Measurements from ENCODE around the gene HOXB2.
"Not testable (repeated sequence)": the region's sequence is repeated elsewhere in the genome, so short reads cannot be mapped to it uniquely, and the experiment has no call there.

HOXB2 gene

DNA sequence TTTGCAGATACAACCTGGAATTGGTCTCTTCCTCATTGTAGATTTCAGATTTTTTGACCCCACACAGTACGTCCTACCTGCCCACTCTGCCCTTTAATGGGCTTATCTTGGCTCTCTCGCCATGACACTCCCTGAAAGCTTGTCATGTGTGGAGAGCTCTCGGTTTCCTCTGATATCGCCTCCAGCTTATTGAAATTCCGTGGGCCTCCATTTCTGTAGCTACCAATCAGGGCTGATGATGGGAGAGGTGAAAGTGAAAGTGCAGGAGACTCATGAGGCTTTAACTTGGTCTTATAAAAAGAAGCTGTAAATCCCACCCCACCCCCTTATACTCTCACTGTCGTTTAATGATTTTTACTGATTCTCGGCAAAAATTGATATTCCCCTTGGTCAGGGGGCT lies 31.8 kb downstream of the HOXB2 start:
- no peak for DNase-seq

DNA sequence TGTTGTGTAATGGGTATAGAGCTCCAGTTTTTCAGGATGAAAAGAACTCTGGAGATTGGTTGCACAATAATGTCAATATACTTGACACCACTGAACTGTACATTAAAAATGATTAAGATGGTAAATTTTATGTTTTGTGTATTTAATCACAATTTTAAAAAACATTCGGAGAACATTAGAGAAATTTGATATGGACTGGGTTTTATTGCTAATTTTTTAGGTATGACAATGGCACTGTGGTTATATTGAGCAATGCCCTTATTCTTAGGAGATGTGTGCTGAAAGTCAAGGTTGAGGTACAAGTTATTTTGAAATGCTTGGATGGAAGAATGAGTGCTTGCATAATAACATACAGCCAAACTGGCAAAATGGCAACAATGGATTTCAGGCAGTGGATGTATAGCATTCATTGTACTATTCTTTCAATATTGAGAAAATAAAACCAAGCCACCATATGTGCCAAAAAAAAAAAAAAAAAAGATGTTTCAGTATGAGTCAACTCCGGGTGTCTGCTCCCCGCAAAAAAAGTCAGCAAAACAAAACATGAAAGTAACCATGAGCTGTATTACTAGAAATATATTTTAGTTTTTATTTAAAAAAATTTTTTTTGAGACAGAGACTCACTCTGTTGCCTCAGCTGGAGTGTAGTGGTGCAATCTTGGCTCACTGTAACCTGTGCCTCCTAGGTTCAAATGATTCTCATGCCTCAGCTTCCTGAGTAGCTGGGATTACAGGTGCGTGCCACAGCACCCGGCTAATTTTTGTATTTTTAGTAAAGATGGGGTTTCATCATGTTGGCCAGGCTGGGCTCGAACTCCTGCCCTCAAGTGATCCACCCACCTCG lies 33.9 kb downstream of the HOXB2 start:
- DNase-seq: no peak

DNA sequence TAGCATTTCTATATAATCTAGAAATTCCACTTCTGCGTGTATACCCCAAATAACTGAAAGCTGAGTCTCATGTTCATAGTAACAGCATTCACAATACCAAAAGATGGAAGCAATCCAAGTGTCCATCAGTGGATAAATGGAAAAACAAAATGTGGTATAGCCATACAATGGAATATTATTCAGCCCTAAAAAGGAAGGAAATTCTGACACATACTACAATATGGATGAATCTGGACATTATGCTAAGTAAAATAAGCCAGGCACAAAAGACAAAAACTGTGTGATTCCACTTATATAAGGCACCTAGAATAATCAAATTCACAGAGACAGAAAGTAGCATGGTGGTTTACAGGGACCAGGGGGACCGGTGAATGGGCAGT lies 34.5 kb downstream of the HOXB2 start:
- DNase-seq: no peak

DNA sequence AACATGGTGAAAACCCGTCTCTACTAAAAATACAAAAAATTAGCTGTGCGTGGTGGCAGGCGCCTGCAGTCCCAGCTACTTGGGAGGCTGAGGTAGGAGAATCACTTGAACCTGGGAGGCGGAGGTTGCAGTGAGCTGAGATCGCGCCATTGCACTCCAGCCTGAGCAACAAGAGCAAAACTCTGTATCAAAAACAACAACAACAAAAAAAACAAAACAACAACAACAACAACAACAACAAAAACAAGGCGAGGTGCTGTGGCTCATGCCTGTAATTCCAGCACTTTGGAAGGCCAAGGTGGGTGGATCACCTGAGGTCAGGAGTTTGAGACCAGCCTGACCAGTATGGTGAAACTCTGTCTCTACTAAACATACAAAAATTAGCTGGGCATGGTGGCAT lies 35.2 kb downstream of the HOXB2 start:
- DNase-seq: not testable (repeated sequence)

DNA sequence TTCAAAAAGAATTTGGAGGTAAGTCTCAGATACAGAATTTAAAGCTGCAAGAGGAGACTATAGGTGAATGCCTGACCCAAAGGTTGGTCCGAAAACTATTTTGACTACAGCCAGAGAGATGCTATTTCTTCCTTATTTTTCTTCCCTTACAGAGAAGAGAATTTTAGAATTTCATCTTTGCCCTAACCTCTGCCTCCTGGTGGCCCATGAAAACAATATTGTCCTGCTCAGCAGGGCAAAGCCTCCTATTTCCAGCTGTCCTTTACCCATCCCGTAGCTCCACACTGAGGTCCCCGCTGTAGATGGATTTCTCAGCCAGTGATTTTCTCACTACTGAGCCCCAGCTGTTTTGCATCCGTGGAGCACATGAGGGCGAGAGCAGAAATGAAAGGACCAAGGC lies 38.7 kb downstream of the HOXB2 start:
- DNase-seq: no peak

DNA sequence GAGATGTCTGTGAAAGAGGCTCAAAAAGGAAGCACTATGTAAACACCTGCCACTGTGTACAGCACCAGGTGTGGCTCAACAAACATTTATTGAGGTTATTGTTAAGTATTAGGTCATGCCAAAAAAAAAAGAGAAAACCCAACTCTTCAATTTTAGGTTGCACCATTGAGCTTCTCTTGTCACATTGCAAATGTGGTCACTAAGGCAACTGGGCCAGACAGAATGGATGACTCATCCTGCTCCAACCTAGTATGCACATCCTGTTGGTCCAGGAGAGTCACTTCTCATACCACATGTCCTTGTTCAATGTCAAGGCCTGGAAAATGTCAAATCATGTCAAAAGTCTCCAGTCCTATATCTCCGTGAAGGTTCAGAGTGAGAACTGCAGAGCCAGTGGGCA lies 39.1 kb downstream of the HOXB2 start:
- no peak for DNase-seq

DNA sequence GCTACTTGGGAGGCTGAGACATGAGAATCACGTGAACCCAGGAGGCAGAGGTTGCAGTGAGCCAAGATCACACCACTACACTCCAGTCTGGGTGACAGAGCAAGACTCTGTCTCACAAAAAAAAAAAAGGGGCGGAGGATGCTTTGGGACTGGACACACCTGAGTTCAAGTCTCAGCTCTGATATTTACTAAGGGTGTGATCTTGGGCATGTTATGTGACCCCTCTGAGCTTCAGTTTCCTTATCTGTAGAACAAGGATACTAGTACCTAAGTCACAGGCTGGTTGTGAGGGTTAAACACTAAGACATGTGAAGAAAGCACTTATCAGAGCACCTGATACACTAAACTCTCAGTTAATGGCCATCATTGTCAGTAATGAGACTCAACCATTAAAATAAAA lies 40.0 kb downstream of the HOXB2 start:
- DNase-seq: no peak

DNA sequence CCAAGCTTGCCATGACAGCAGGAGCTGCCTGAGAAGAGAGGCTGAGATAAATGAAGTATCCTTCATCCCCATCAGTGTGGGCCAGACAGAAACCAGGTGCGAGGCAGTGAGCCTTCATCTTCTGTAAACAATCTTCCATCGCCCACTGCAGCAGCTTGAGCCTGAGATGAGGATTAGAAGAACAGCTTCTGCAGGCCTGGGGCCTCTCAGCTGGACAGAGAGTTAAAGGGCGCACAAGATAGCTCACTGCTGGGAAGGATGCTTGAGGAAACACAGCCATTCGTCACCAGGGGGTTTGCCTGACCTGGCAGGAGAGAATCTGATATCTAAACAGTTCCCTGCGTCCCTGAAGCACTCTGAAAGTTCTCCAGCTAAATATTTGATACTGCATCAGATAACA lies 41.2 kb downstream of the HOXB2 start:
- DNase-seq: no peak

DNA sequence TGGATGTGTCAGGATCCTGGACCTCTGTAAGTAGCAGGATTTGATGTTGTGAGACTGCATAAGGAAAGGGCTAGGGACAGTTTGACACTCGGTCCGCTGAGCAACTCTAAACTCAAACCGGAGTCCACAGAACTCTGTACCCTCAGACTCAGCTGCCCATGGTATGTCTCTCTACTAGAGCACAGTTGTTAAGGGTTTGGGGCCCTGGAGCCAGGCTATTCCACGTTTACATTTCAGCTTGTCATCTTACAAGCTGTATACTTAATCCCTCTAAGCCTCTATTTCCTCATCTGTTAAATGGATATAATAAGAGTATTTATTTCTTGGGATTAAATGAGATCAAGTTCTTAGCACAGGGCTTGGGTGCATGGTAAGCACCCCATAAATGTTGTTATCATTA lies 42.0 kb downstream of the HOXB2 start:
- no peak for DNase-seq

DNA sequence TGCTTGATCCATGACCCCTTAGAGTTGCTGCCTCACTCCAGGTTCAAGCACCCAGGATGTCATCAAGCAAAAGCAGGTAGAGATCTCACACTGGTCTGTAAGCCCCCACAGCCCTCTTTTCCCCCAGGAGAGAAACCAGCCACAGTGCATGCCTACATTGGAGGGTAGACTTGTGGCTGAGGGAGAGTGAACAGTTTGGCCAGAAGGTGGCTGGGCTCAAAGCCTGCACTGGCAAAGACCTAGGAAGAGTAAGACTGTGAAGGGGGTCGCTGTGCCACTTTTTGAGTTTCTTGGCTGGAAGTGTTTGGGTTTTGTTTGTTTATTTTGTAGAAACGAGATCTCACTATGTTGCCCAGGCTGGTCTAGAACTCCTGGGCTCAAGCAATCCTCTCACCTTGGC lies 42.6 kb downstream of the HOXB2 start:
- no peak for DNase-seq

DNA sequence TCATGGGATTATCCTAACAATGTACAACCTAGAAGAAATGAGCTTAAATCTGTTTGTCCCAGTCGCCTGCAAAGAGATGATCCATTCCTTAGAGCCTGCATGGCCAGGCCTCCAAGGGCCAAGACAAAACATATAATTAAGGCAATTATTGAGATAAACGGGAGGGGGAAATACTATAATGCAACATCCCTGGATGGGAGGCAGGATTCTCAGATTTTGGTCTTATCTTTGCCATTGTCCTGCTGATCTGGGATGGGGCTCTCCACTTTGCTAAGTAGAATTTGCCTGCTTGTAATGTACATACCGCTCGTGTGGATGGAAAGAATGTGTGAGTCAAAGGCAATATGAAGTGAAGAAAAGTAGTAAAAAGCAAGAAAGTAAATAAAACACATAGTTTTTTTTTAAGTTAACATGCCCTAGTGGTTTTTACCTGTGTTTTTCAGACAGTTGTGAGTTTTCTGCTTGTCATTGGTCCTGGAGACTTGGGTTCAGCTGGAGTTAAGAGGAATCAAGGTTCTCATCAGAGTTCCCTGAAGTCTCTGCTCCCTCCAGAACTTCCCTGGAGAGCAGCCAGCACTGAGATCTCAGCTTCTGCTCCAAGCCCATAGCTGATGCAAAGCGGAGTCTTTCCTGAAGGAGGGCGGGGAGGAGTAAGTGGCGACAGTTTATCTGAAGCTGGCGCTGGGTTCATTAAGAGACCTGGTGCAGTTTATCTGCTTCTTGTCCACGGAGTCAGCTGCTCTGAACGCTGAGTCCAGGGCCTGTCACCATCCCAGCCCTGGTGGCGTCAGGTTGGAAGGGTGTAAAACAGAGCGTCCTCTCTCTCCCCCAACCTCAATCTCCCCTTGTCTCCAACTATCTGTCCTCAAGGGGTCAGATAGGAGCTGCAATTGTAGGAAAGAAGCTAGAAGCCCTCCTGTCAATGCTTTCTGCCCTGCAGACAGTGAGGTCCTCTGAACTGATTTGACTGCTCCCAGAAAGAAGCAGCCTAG lies 44.2 kb downstream of the HOXB2 start:
- DNase-seq: no peak

DNA sequence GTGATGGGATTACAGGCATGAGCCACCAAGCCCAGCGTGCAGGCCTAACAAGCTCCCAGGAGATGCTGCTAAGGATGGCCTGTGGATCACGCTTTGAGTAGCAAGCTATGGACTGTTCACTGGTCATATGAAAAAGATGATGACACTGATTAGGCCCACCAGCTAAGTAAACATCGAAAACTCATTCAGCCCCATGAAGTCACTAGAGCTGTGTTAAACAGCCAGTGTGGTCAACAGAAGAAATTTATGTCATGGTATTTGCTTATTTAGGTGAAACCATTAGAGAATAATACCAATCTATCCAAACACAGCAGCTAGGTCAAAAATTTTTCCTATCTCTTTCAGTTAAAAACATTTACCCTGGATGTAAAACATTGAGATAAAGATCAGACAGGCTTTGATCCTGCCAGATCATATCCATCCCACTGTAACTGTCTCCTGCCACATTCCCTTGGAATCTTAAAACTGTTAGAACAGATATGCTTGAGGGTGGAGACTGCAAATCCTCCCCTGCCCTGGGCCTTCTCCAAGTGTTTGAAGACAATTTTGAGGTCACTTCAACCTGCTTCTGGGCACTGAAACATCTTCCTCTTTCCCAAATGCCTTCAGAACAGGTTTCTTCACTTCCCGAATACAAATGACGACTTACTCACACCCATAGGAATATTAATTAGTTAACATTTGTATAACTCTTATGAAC lies 45.0 kb downstream of the HOXB2 start:
- no peak for DNase-seq

DNA sequence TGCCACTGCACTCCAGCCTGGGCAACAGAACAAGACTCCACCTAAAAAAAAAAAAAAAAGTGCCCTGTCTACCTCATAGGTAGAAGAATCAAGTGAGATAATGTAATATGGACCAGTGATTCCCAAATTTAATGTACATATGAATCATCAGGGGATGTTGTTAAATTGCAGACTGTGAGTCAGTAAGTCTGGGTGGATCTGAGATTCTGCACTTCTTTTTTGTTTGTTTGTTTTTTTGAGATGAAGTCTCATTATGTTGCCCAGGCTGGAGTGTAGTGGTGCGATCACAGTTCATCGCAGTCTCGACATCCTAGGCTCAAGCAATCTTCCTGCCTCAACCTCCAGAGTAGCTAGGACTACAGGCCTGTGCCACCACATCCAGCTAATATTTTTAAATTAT lies 45.7 kb downstream of the HOXB2 start:
- no peak for DNase-seq

DNA sequence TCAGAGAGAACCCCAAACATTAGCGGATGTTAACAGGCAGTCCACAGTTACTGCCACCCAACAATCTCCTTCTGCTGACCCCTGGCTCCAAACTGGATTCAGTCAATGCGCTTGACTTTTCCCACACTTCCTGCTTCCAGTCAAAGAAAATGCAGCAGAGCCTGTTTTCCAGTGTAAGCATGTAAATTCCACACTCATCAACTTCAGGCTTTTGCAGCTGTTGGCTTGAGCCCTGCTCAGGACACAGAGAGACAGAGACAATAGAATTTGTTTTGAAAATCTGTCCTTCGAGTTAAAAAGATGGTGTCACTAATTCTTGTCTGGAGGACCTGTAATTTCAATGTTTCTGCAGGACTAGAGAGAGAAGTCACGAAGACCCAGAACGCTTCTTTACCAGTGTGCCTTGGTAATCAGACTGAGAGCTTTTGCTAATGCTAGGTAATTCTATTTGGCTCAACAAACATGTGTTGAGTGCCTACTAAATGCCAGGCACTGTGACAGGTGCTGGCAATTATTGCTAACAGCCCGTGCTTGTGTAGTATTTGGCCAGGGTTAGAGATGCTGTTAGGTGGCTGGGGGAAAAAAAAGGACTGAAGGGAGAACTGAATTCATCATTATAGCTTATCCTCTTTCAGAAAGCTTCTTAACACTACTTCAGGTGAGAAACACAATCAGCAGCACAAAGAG lies 46.6 kb downstream of the HOXB2 start:
- no peak for DNase-seq

DNA sequence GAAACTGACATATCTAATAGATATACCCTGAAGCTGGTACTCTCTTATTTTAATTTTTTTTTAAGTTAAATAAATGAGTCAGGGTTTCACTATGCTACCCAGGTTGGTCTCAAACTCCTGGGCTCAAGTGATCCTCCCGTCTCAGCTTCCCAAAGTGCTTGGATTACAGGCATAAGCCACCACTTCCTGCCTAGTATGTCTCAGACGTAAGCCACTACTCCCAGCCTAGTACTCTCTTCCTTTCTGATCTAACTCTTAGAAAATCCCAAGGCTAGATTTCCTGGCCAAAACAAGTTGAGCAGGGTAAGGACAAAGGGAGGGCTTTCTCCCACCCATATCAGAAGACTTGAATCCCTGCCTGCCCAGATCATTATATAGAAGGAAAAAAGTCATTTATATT lies 47.8 kb downstream of the HOXB2 start:
- no peak for DNase-seq

DNA sequence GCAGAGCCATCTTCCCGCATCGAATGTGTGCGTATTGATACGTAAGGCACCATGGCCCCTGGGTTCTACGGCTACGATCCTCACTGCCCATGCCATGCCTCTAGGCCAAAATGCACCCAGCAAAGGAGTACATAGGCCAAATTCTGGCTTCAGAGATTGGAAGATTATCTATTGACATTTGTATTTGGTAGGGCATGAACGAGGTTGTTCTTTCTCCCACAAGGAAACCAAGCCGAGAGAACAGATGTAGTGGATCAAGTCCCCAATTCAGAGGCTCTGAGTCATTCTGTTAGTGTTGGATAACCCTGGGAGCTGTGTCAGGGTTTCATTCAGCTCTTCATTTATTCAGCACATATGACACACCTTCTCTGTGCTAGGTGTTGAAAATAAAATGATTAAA lies 50.6 kb downstream of the HOXB2 start:
- no peak for DNase-seq
